HepG2 (cell line): ENCODE data around the gene CD320. TPM values are rescaled to one million over a fixed set of nuclear protein-coding genes. Genes with fewer than 3 reads are reported as not detected.
"Not testable (repeated sequence)": the region's sequence is repeated elsewhere in the genome, so short reads cannot be mapped to it uniquely, and the experiment has no call there.

Experiments used
- ATAC-seq: fragments of 200-7000 bp; cut with Tn5 transposase; 3 replicates; pipeline ENCODE4 v1.9.1; 2020; ENCODE audit warnings: mild to moderate bottlenecking, moderate library complexity
- BruUV-seq: library from RNA; stranded (reverse); fragments of 400-500 nt; replicated peaks from 2 replicates; lab custom pipeline; 2021; lab: Mats Ljungman, UMichigan
- CTCF ChIA-PET: fragments of 300-600 bp; formaldehyde crosslinking; extraction: SDS; loops from one replicate; lab custom pipeline; 2021; ENCODE audit warnings: low total read pairs, inconsistent platforms, low intra/inter-chr PET ratio; lab: Yijun Ruan, JAX
- POLR2A ChIA-PET: fragments of 350-600 bp; sonication (Branson Sonifier 250); formaldehyde crosslinking; loops from one replicate; lab custom pipeline; 2020; ENCODE audit warnings: antibody characterized with exemption, inconsistent platforms; lab: Yijun Ruan, JAX
- DNase-seq: peaks from one replicate; pipeline ENCODE4 v3.0.0-alpha.2; 2015; ENCODE audit warnings: low spot score
- FAIRE-seq: peaks from 3 replicates; lab custom pipeline; 2011; peaks lifted over from hg19 to GRCh38; lab: Jason Lieb, UNC
- H2AFZ ChIP-seq: one replicate; pipeline ENCODE4 v1.6.1; 2011; ENCODE audit warnings: low read length, inconsistent platforms
- H3K27ac ChIP-seq: fragments of 300-600 bp; 3 replicates; pipeline ENCODE4 v1.8.0; 2011; ENCODE audit warnings: mixed run types, mild to moderate bottlenecking, mixed read lengths, low read length, inconsistent platforms; ENCODE audit not compliant: insufficient read depth; ENCODE audit errors: extremely low read length
- H3K27me3 ChIP-seq, 2 experiments: fragments of 200-600 bp in 1 of 2; 2 replicates in 1 of 2; 3 replicates in 1 of 2; pipeline versions ENCODE4 v1.6.0 to v1.8.0; 2011; ENCODE audit warnings: low read length in 2 of 2, mild to moderate bottlenecking in 2 of 2, moderate library complexity in 2 of 2, inconsistent platforms in 1 of 2; ENCODE audit not compliant: insufficient read depth in 2 of 2, control insufficient read depth in 1 of 2
- H3K36me3 ChIP-seq, 2 experiments: fragments of 200-600 bp in 1 of 2; replicated peaks in 1 of 2; 2 replicates in 1 of 2; 3 replicates in 1 of 2; pipeline versions ENCODE4 v1.5.1 to v1.8.0; 2011; ENCODE audit warnings: low read length in 2 of 2, inconsistent platforms in 1 of 2; ENCODE audit not compliant: insufficient read depth in 2 of 2, control insufficient read depth in 1 of 2
- H3K4me1 ChIP-seq: 2 replicates; pipeline ENCODE4 v1.5.1; 2012; ENCODE audit warnings: low read length, inconsistent platforms; ENCODE audit not compliant: insufficient read depth
- H3K4me2 ChIP-seq: 2 replicates; pipeline ENCODE4 v1.6.0; 2011; ENCODE audit warnings: low read depth, low read length, inconsistent platforms
- H3K4me3 ChIP-seq, 3 experiments: fragments of 200-600 bp in 1 of 3; sonication (generic), shearing (Covaris generic) in 1 of 3; replicated peaks in 1 of 3; 2 replicates each; pipeline ENCODE4 v1.5.1; 2011 to 2016; ENCODE audit warnings: low read length in 3 of 3, inconsistent platforms in 2 of 3, low read depth in 2 of 3, mild to moderate bottlenecking in 2 of 3, control low read depth in 1 of 3, mixed read lengths in 1 of 3; ENCODE audit not compliant: insufficient read depth in 1 of 3
- H3K79me2 ChIP-seq: one replicate; pipeline ENCODE4 v1.6.1; 2011; ENCODE audit warnings: low read length, inconsistent platforms; ENCODE audit not compliant: insufficient read depth
- H3K9ac ChIP-seq: 2 replicates; pipeline ENCODE4 v1.6.0; 2011; ENCODE audit warnings: mild to moderate bottlenecking, low read depth, low read length, inconsistent platforms; ENCODE audit not compliant: insufficient read depth
- H3K9me3 ChIP-seq: 2 replicates; pipeline ENCODE4 v1.5.1; 2012; ENCODE audit warnings: mild to moderate bottlenecking, low read length
- H4K20me1 ChIP-seq: 2 replicates; pipeline ENCODE4 v1.6.0; 2011; ENCODE audit warnings: inconsistent platforms, mild to moderate bottlenecking, low read length, moderate library complexity; ENCODE audit not compliant: insufficient read depth
- ZNF121 ChIP-seq: sonication (generic); formaldehyde crosslinking; IDR thresholded peaks from 2 replicates; pipeline ENCODE4 v1.5.0; 2020; ENCODE audit warnings: mild to moderate bottlenecking, missing genetic modification reagents
- ZNF629 ChIP-seq: sonication (generic); formaldehyde crosslinking; conservative IDR thresholded peaks from 2 replicates; pipeline ENCODE4 v1.5.0; 2020; ENCODE audit warnings: missing genetic modification reagents
- WGBS: methylation state at CpG from one replicate; pipeline ENCODE4 v1.1.6; 2017; ENCODE audit warnings: low lambda C conversion rate; 5-methylcytosine and 5-hydroxymethylcytosine counted together
- in situ Hi-C: cut with HindIII; loops from 2 replicates; pipeline ENCODE4 v1.10.0; 2017; ENCODE audit warnings: low pct_unique_long_range_greater_than_20kb; ENCODE audit not compliant: extremely low pct_ligation_motif_present
- intact Hi-C: fragments of 100-400 bp; cut with micrococcal nuclease; formaldehyde crosslinking; loops from one replicate; pipeline ENCODE4 v1.10.0; 2022; ENCODE audit not compliant: unreplicated experiment
- polyA plus RNA-seq, 8 experiments: library from polyadenylated mRNA; depleted of rRNA in 3 of 8; stranded (reverse) in 7 of 8; unstranded in 1 of 8; fragments of >200 nt; fragmentation: Illumina TruSeq in 4 of 8; extraction: Trizol in 4 of 8; gene quantifications; 2 replicates each; pipeline versions ENCODE4 v1.2.1 to v1.2.3, GENCODE V29; 2011 to 2016; ENCODE audit warnings: low read depth in 4 of 8, missing spikeins in 1 of 8, mixed read lengths in 1 of 8; ENCODE audit not compliant: insufficient read depth in 1 of 8
- total RNA-seq, 5 experiments: library from RNA; depleted of rRNA; stranded (reverse); fragments of >200 nt; fragmentation: Illumina TruSeq; extraction: Trizol; gene quantifications; 2 replicates each; pipeline ENCODE4 v1.2.3, GENCODE V29; 2016; ENCODE audit warnings: low read depth in 1 of 5
- TF ChIP-seq, protein P1 (sequence below): IDR thresholded peaks from 2 replicates; pipeline ENCODE4 v1.6.1; 2016; ENCODE audit warnings: mild to moderate bottlenecking
- TF ChIP-seq, protein P2 (sequence below): sonication (generic); formaldehyde crosslinking; conservative IDR thresholded peaks from 2 replicates; pipeline ENCODE4 v1.4.0; 2020; ENCODE audit warnings: mild to moderate bottlenecking, missing genetic modification reagents, moderate library complexity
- TF ChIP-seq, protein P3 (sequence below): IDR thresholded peaks from 2 replicates; pipeline ENCODE4 v1.4.0; 2020; ENCODE audit warnings: mild to moderate bottlenecking, missing genetic modification reagents

CD320 gene
- total and polyA plus RNA-seq, 2 of the 13 experiments (the other 11 are each of a cell fraction or from before 2014, with no cell fraction given): 83.1 to 99.9 TPM

DNA sequence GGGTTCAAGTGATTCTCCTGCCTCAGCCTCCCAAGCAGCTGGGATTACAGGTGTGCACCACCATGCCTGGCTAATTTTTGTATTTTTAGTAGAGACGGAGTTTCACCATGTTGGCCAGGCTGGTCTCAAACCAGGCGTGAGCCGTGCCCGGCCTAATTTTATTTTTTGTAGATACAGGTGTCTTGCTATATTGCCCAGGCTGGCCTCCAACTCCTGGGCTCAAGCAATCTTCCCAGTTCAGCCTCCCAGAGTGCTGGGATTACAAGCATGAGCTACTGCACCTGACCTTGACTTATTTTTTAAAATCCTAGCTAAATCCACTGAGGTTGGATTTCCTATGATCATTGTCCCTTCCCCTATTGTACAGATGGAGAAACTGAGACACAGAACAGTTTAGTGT, 33.3 kb upstream of the CD320 start:
- H3K4me3 ChIP-seq, H3K79me2 ChIP-seq, H3K4me2 ChIP-seq, H4K20me1 ChIP-seq, H2AFZ ChIP-seq, BruUV-seq, ATAC-seq, FAIRE-seq, H3K36me3 ChIP-seq, H3K27ac ChIP-seq, in situ Hi-C loops, H3K9ac ChIP-seq, H3K9me3 ChIP-seq, DNase-seq: not testable (repeated sequence)
- intact Hi-C loops: loop anchor here (2.0 kb wide), 1 partner anchor 165 kb away; no protein-coding TSS in a partner anchor
- ChIA-PET POLR2A (interaction anchor here (1.3 to 2.0 kb wide), 5 partner anchors 16 to 45 kb away, joined by 4 to 8 read pairs (median 5); partner anchors contain the start of gene ANGPTL4), CTCF (interaction anchor here (0.8 kb wide), 1 partner anchor 12 kb away, joined by 3 read pairs; no protein-coding TSS in a partner anchor)
- H3K4me1 ChIP-seq: peaks cover 56% of the 10 kb centered on the region
- TF ChIP-seq, protein P1, sequence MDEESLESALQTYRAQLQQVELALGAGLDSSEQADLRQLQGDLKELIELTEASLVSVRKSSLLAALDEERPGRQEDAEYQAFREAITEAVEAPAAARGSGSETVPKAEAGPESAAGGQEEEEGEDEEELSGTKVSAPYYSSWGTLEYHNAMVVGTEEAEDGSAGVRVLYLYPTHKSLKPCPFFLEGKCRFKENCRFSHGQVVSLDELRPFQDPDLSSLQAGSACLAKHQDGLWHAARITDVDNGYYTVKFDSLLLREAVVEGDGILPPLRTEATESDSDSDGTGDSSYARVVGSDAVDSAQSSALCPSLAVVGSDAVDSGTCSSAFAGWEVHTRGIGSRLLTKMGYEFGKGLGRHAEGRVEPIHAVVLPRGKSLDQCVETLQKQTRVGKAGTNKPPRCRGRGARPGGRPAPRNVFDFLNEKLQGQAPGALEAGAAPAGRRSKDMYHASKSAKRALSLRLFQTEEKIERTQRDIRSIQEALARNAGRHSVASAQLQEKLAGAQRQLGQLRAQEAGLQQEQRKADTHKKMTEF (CRISPR knock-in tag): 0 out of 2 replicates have a peak, but pooled peaks have one; percentile 15
- peak; percentile 54; the same call in 1 of the 2 replicates for TF ChIP-seq ZNF629
- TF ChIP-seq ZNF121 (CRISPR knock-in tag): peak; percentile 82
- 53% methylated on average over 4 of the region's 4 CpGs for WGBS
- peaks cover 2 to 18% of the 10 kb centered on the region in 2 experiments; a peak in 3 of 5 replicates for H3K27me3 ChIP-seq

- no peaks in the 10 kb centered on the region for H3K36me3 ChIP-seq
- ChIA-PET CTCF (interaction anchor here (0.5 to 0.8 kb wide), 2 partner anchors 13 to 396 kb away, joined by 3 read pairs; no protein-coding TSS in a partner anchor), POLR2A (interaction anchor here (0.9 to 2.0 kb wide), 6 partner anchors 13 to 46 kb away, joined by 4 to 8 read pairs (median 5); partner anchors contain the start of gene ANGPTL4)
- FAIRE-seq (no peak), ATAC-seq (peak; percentile 51), DNase-seq (no peak)
- H3K27ac ChIP-seq: no peak overlapping the region
- no peaks in the 10 kb centered on the region for H4K20me1 ChIP-seq
- intact Hi-C loops: loop anchor here (2.0 kb wide), 1 partner anchor 166 kb away; no protein-coding TSS in a partner anchor
- H3K4me1 ChIP-seq: peaks cover 61% of the 10 kb centered on the region
- no TSS peak for BruUV-seq
- in situ Hi-C loops: no loop called here
- no peak overlapping the region for H2AFZ ChIP-seq
- no peak overlapping the region for H3K9ac ChIP-seq
- H3K4me2 ChIP-seq: peak overlapping the region; percentile 62
- H3K4me3 ChIP-seq: peak overlapping the region in 1 of 3 experiments; percentile 24; a peak in 1 of 6 replicates
- H3K9me3 ChIP-seq: no peaks in the 10 kb centered on the region
- WGBS: 8% methylated on average over 13 of the region's 15 CpGs
- H3K79me2 ChIP-seq: no peaks in the 10 kb centered on the region
- peaks cover 2 to 28% of the 10 kb centered on the region in 2 experiments; a peak in 3 of 5 replicates for H3K27me3 ChIP-seq
- TF ChIP-seq, protein P2, sequence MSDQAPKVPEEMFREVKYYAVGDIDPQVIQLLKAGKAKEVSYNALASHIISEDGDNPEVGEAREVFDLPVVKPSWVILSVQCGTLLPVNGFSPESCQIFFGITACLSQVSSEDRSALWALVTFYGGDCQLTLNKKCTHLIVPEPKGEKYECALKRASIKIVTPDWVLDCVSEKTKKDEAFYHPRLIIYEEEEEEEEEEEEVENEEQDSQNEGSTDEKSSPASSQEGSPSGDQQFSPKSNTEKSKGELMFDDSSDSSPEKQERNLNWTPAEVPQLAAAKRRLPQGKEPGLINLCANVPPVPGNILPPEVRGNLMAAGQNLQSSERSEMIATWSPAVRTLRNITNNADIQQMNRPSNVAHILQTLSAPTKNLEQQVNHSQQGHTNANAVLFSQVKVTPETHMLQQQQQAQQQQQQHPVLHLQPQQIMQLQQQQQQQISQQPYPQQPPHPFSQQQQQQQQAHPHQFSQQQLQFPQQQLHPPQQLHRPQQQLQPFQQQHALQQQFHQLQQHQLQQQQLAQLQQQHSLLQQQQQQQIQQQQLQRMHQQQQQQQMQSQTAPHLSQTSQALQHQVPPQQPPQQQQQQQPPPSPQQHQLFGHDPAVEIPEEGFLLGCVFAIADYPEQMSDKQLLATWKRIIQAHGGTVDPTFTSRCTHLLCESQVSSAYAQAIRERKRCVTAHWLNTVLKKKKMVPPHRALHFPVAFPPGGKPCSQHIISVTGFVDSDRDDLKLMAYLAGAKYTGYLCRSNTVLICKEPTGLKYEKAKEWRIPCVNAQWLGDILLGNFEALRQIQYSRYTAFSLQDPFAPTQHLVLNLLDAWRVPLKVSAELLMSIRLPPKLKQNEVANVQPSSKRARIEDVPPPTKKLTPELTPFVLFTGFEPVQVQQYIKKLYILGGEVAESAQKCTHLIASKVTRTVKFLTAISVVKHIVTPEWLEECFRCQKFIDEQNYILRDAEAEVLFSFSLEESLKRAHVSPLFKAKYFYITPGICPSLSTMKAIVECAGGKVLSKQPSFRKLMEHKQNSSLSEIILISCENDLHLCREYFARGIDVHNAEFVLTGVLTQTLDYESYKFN (CRISPR knock-in tag): peak; percentile 59
- TF ChIP-seq, protein P3, sequence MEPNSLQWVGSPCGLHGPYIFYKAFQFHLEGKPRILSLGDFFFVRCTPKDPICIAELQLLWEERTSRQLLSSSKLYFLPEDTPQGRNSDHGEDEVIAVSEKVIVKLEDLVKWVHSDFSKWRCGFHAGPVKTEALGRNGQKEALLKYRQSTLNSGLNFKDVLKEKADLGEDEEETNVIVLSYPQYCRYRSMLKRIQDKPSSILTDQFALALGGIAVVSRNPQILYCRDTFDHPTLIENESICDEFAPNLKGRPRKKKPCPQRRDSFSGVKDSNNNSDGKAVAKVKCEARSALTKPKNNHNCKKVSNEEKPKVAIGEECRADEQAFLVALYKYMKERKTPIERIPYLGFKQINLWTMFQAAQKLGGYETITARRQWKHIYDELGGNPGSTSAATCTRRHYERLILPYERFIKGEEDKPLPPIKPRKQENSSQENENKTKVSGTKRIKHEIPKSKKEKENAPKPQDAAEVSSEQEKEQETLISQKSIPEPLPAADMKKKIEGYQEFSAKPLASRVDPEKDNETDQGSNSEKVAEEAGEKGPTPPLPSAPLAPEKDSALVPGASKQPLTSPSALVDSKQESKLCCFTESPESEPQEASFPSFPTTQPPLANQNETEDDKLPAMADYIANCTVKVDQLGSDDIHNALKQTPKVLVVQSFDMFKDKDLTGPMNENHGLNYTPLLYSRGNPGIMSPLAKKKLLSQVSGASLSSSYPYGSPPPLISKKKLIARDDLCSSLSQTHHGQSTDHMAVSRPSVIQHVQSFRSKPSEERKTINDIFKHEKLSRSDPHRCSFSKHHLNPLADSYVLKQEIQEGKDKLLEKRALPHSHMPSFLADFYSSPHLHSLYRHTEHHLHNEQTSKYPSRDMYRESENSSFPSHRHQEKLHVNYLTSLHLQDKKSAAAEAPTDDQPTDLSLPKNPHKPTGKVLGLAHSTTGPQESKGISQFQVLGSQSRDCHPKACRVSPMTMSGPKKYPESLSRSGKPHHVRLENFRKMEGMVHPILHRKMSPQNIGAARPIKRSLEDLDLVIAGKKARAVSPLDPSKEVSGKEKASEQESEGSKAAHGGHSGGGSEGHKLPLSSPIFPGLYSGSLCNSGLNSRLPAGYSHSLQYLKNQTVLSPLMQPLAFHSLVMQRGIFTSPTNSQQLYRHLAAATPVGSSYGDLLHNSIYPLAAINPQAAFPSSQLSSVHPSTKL (CRISPR knock-in tag): peak; percentile 34; the same call in 1 of the 2 replicates
Measured at GRCh38 chr19:8340341-8341096, 32.4 kb upstream of the CD320 start.
